HEK293 (cell line): Measurements from ENCODE around the gene GCFC2.

Source experiments
- CTCF ChIA-PET: fragments of 350-600 bp; formaldehyde crosslinking; extraction: SDS; loops from one replicate; lab custom pipeline; 2021; ENCODE audit warnings: antibody characterized with exemption; lab: Yijun Ruan, JAX
- POLR2A ChIA-PET: fragments of 300-600 bp; formaldehyde crosslinking; extraction: SDS; loops from one replicate; lab custom pipeline; 2020; ENCODE audit warnings: antibody characterized with exemption, inconsistent platforms; lab: Yijun Ruan, JAX
- H3K27ac ChIP-seq: fragments of 200-500 bp; sonication (Bioruptor generic); 2 replicates; pipeline ENCODE4 v1.5.1; 2014; ENCODE audit warnings: low read depth, low read length, control low read depth, inconsistent platforms; ENCODE audit errors: extremely low read depth
- H3K36me3 ChIP-seq, 2 experiments: fragments of 200-500 bp in 1 of 2; sonication (Bioruptor generic) in 1 of 2; 1 replicate in 1 of 2; 2 replicates in 1 of 2; pipeline ENCODE4 v1.5.1; 2014 to 2017; ENCODE audit warnings: inconsistent platforms in 2 of 2, low read length in 2 of 2; ENCODE audit not compliant: control insufficient read depth in 2 of 2, insufficient read depth in 1 of 2
- H3K4me1 ChIP-seq: fragments of 200-500 bp; sonication (Bioruptor generic); 2 replicates; pipeline ENCODE4 v1.5.1; 2014; ENCODE audit warnings: mild to moderate bottlenecking, low read length, inconsistent platforms; ENCODE audit not compliant: control insufficient read depth, insufficient read depth
- H3K4me3 ChIP-seq: 2 replicates; pipeline ENCODE4 v1.5.1; 2011; ENCODE audit warnings: low read depth, mild to moderate bottlenecking, control low read depth, low read length, moderate library complexity
- H3K9me3 ChIP-seq: fragments of 200-500 bp; sonication (Bioruptor generic); 2 replicates; pipeline ENCODE4 v1.5.1; 2014; ENCODE audit warnings: low read depth, low read length, inconsistent platforms; ENCODE audit not compliant: control insufficient read depth, insufficient read depth
- BCL11B ChIP-seq: fragments of 450-650 bp; formaldehyde crosslinking; IDR thresholded peaks from 2 replicates; pipeline ENCODE4 v1.5.1; 2016; ENCODE audit warnings: low read depth, missing biosample characterization, missing genetic modification characterization
- EGR2 ChIP-seq: fragments of 450-650 bp; formaldehyde crosslinking; IDR thresholded peaks from 2 replicates; pipeline ENCODE4 v1.5.1; 2016; ENCODE audit warnings: low read depth, missing biosample characterization, missing genetic modification characterization
- GLI4 ChIP-seq: fragments of 450-650 bp; formaldehyde crosslinking; IDR thresholded peaks from 2 replicates; pipeline ENCODE4 v1.5.1; 2016; ENCODE audit warnings: missing biosample characterization, missing genetic modification characterization
- PRDM1 ChIP-seq: fragments of 450-650 bp; formaldehyde crosslinking; IDR thresholded peaks from 2 replicates; pipeline ENCODE4; 2016; ENCODE audit warnings: missing biosample characterization, missing genetic modification characterization
- TCF7L2 ChIP-seq: IDR thresholded peaks from 2 replicates; pipeline ENCODE4 v1.6.1; 2011; ENCODE audit warnings: low read depth, mild to moderate bottlenecking, inconsistent platforms, low read length, moderate library complexity, borderline replicate concordance
- ZBTB1 ChIP-seq: fragments of 450-650 bp; formaldehyde crosslinking; IDR thresholded peaks from 2 replicates; pipeline ENCODE4 v1.5.1; 2016; ENCODE audit warnings: missing biosample characterization, missing genetic modification characterization
- ZBTB17 ChIP-seq: fragments of 450-650 bp; formaldehyde crosslinking; IDR thresholded peaks from 2 replicates; pipeline ENCODE4 v1.5.1; 2016; ENCODE audit warnings: missing biosample characterization, missing genetic modification characterization
- ZNF10 ChIP-seq: fragments of 450-650 bp; formaldehyde crosslinking; IDR thresholded peaks from 2 replicates; pipeline ENCODE4 v1.5.1; 2017; ENCODE audit warnings: missing biosample characterization, missing genetic modification characterization
- ZNF146 ChIP-seq: fragments of 450-650 bp; formaldehyde crosslinking; IDR thresholded peaks from 2 replicates; pipeline ENCODE4 v1.5.1; 2016; ENCODE audit warnings: missing biosample characterization, missing genetic modification characterization
- ZNF169 ChIP-seq: fragments of 450-650 bp; formaldehyde crosslinking; IDR thresholded peaks from 2 replicates; pipeline ENCODE4 v1.5.1; 2016; ENCODE audit warnings: missing biosample characterization, missing genetic modification characterization
- ZNF2 ChIP-seq: fragments of 450-650 bp; formaldehyde crosslinking; IDR thresholded peaks from 2 replicates; pipeline ENCODE4 v1.5.1; 2016; ENCODE audit warnings: missing biosample characterization, missing genetic modification characterization
- ZNF266 ChIP-seq: fragments of 450-650 bp; formaldehyde crosslinking; IDR thresholded peaks from 2 replicates; pipeline ENCODE4 v1.5.1; 2016; ENCODE audit warnings: missing biosample characterization, missing genetic modification characterization, low read depth
- ZNF302 ChIP-seq: fragments of 450-650 bp; formaldehyde crosslinking; IDR thresholded peaks from 2 replicates; pipeline ENCODE4 v1.5.1; 2016; ENCODE audit warnings: missing biosample characterization, missing genetic modification characterization, low read depth
- ZNF426 ChIP-seq: fragments of 450-650 bp; formaldehyde crosslinking; IDR thresholded peaks from 2 replicates; pipeline ENCODE4 v1.5.1; 2017; ENCODE audit warnings: missing biosample characterization, missing genetic modification characterization, mild to moderate bottlenecking, inconsistent platforms, moderate library complexity
- ZNF473 ChIP-seq: fragments of 450-650 bp; formaldehyde crosslinking; IDR thresholded peaks from 2 replicates; pipeline ENCODE4 v1.5.1; 2017; ENCODE audit warnings: missing biosample characterization, missing genetic modification characterization
- ZNF48 ChIP-seq: fragments of 450-650 bp; formaldehyde crosslinking; IDR thresholded peaks from 2 replicates; pipeline ENCODE4 v1.5.1; 2016; ENCODE audit warnings: missing biosample characterization, missing genetic modification characterization
- ZNF521 ChIP-seq: fragments of 450-650 bp; formaldehyde crosslinking; IDR thresholded peaks from 2 replicates; pipeline ENCODE4 v1.5.1; 2017; ENCODE audit warnings: missing biosample characterization, mild to moderate bottlenecking, missing genetic modification characterization
- ZNF548 ChIP-seq: fragments of 450-650 bp; formaldehyde crosslinking; IDR thresholded peaks from 2 replicates; pipeline ENCODE4 v1.5.1; 2016; ENCODE audit warnings: missing biosample characterization, missing genetic modification characterization
- ZNF561 ChIP-seq: fragments of 450-650 bp; IDR thresholded peaks from 2 replicates; pipeline ENCODE4 v1.5.1; 2018; ENCODE audit warnings: missing biosample characterization, missing genetic modification characterization, borderline replicate concordance
- ZNF623 ChIP-seq: fragments of 450-650 bp; formaldehyde crosslinking; IDR thresholded peaks from 2 replicates; pipeline ENCODE4 v1.5.1; 2016; ENCODE audit warnings: missing biosample characterization, missing genetic modification characterization
- ZNF626 ChIP-seq: fragments of 450-650 bp; sonication (Bioruptor Pico); formaldehyde crosslinking; IDR thresholded peaks from 2 replicates; pipeline ENCODE4 v1.5.1; 2018; ENCODE audit warnings: missing biosample characterization, missing genetic modification characterization, inconsistent platforms
- ZNF792 ChIP-seq: fragments of 450-650 bp; formaldehyde crosslinking; IDR thresholded peaks from 2 replicates; pipeline ENCODE4 v1.5.1; 2016; ENCODE audit warnings: missing biosample characterization, missing genetic modification characterization
- ZNF837 ChIP-seq: fragments of 450-650 bp; formaldehyde crosslinking; IDR thresholded peaks from 2 replicates; pipeline ENCODE4 v1.5.1; 2016; ENCODE audit warnings: missing biosample characterization, missing genetic modification characterization
- TF ChIP-seq, protein P1 (sequence below): fragments of 450-650 bp; formaldehyde crosslinking; IDR thresholded peaks from 2 replicates; pipeline ENCODE4 v1.5.1; 2016; ENCODE audit warnings: missing biosample characterization, missing genetic modification characterization
- TF ChIP-seq, protein P2 (sequence below): sonication (generic); formaldehyde crosslinking; IDR thresholded peaks from 2 replicates; pipeline ENCODE4 v1.8.1; 2022; ENCODE audit warnings: mild to moderate bottlenecking, moderate library complexity, missing genetic modification reagents
- TF ChIP-seq, protein P3 (sequence below): fragments of 450-650 bp; formaldehyde crosslinking; IDR thresholded peaks from 2 replicates; pipeline ENCODE4 v1.5.1; 2016; ENCODE audit warnings: missing biosample characterization, missing genetic modification characterization
- TF ChIP-seq, protein P4 (sequence below): fragments of 450-650 bp; IDR thresholded peaks from 2 replicates; pipeline ENCODE4 v1.5.1; 2018; ENCODE audit warnings: missing biosample characterization, missing genetic modification characterization

Gene GCFC2

DNA sequence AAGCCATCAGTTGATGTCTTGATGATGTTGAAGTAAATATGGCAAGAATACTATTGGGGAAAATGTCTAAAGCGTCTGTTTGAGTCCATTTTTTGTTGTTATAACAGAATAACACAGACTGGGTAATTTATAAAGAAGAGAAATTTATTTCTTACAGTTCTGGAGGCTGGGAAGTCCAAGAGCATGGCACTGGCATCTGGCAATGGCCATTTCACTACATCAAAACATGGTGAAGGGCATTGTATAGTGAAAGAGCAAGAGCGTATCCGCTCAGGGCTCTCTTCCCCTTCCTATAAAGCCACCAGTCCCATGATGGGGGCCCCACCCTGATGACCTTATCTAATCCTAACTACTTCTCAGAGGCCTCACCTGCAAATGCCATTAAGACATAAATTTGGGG lies 93.8 kb downstream of the GCFC2 start (continued):
- no peak for TF ChIP-seq ZNF426
- TF ChIP-seq ZNF561 (tag by site-specific recombination) = no peak
- TF ChIP-seq, protein P1, sequence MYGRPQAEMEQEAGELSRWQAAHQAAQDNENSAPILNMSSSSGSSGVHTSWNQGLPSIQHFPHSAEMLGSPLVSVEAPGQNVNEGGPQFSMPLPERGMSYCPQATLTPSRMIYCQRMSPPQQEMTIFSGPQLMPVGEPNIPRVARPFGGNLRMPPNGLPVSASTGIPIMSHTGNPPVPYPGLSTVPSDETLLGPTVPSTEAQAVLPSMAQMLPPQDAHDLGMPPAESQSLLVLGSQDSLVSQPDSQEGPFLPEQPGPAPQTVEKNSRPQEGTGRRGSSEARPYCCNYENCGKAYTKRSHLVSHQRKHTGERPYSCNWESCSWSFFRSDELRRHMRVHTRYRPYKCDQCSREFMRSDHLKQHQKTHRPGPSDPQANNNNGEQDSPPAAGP (tag by site-specific recombination) = no peak
- TF ChIP-seq ZNF548 = no peak
- TF ChIP-seq PRDM1 (tag by site-specific recombination) = no peak
- TF ChIP-seq TCF7L2 = no peak

DNA sequence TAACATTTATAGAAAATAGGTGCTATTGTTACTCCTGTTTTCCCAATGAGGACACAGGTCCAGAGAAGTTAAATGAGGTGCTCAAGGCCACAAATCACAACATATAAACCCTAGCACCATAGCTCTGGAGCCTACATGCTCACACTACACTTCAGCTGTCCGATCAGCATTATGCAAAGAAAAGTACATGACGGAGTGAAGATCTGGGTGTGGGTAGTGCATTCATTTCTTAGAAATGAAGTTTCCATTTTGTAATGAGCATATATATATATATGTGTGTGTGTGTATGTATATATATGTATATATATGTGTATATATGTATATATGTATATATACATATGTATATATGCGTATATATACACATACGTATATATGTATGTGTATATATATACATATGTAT lies 94.3 kb downstream of the GCFC2 start:
- H3K27ac ChIP-seq = no peak overlapping the region
- H3K9me3 ChIP-seq = no peaks in the 10 kb centered on the region
- ChIA-PET CTCF (interaction anchor here (0.9 to 1.7 kb wide), 4 partner anchors 12 to 153 kb away, joined by 4 to 10 read pairs (median 6); no protein-coding TSS in a partner anchor), POLR2A (no interaction called here)
- no peak overlapping the region for H3K4me3 ChIP-seq
- no peaks in the 10 kb centered on the region for H3K36me3 ChIP-seq
- no peaks in the 10 kb centered on the region for H3K4me1 ChIP-seq
- no peak for TF ChIP-seq ZNF521

DNA sequence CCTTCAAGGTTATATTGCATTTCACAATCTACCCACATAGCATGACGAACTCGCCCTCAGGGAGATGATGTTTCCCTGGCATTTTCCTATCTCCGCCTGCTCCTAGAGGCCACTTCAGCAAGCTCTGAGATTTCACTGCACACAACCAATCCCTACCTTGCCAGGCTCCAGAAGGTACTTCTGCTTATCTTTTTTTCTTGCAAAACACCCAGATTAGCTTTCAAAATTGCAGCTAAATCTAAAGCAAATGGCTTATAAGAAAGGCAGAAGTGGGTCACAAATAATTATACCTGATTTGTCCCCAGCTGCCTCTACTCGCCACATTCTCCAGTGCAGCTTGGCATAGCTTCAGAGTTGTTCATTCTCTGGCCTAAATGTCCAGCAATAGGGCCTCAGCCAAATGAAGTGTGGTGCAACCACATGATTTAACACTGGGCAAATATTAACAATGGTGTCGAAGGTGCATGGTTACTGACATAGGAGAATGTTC lies 96.5 kb downstream of the GCFC2 start:
- CTCF ChIA-PET = interaction anchor here (1.2 to 2.9 kb wide), 3 partner anchors 8 to 148 kb away, joined by 3 to 16 read pairs (median 5); no protein-coding TSS in a partner anchor
- TF ChIP-seq GLI4 (tag by site-specific recombination) (no peak), ZNF48 (no peak), ZNF266 (tag by site-specific recombination) (no peak), ZBTB17 (tag by site-specific recombination) (no peak), ZNF473 (no peak), ZNF792 (no peak), ZNF146 (tag by site-specific recombination) (no peak), ZNF2 (tag by site-specific recombination) (no peak), ZNF169 (no peak), ZNF837 (no peak), ZBTB1 (tag by site-specific recombination) (no peak), ZNF623 (tag by site-specific recombination) (no peak), ZNF626 (no peak), ZNF302 (tag by site-specific recombination) (no peak), ZNF10 (no peak), BCL11B (tag by site-specific recombination) (no peak), EGR2 (tag by site-specific recombination) (no peak)
- TF ChIP-seq, protein P2, sequence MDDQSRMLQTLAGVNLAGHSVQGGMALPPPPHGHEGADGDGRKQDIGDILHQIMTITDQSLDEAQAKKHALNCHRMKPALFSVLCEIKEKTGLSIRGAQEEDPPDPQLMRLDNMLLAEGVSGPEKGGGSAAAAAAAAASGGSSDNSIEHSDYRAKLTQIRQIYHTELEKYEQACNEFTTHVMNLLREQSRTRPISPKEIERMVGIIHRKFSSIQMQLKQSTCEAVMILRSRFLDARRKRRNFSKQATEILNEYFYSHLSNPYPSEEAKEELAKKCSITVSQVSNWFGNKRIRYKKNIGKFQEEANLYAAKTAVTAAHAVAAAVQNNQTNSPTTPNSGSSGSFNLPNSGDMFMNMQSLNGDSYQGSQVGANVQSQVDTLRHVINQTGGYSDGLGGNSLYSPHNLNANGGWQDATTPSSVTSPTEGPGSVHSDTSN (CRISPR knock-in tag) = no peak
- TF ChIP-seq, protein P3, sequence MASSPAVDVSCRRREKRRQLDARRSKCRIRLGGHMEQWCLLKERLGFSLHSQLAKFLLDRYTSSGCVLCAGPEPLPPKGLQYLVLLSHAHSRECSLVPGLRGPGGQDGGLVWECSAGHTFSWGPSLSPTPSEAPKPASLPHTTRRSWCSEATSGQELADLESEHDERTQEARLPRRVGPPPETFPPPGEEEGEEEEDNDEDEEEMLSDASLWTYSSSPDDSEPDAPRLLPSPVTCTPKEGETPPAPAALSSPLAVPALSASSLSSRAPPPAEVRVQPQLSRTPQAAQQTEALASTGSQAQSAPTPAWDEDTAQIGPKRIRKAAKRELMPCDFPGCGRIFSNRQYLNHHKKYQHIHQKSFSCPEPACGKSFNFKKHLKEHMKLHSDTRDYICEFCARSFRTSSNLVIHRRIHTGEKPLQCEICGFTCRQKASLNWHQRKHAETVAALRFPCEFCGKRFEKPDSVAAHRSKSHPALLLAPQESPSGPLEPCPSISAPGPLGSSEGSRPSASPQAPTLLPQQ (tag by site-specific recombination) = no peak
- TF ChIP-seq, protein P4, sequence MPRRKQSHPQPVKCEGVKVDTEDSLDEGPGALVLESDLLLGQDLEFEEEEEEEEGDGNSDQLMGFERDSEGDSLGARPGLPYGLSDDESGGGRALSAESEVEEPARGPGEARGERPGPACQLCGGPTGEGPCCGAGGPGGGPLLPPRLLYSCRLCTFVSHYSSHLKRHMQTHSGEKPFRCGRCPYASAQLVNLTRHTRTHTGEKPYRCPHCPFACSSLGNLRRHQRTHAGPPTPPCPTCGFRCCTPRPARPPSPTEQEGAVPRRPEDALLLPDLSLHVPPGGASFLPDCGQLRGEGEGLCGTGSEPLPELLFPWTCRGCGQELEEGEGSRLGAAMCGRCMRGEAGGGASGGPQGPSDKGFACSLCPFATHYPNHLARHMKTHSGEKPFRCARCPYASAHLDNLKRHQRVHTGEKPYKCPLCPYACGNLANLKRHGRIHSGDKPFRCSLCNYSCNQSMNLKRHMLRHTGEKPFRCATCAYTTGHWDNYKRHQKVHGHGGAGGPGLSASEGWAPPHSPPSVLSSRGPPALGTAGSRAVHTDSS (tag by site-specific recombination) = no peak
- TF ChIP-seq, all 188 proteins: peak for 0
- POLR2A ChIA-PET = no interaction called here
- H3K36me3 ChIP-seq = no peaks in the 10 kb centered on the region
- H3K4me3 ChIP-seq = no peak overlapping the region
- H3K27ac ChIP-seq = no peak overlapping the region
- no peaks in the 10 kb centered on the region for H3K4me1 ChIP-seq
- no peaks in the 10 kb centered on the region for H3K9me3 ChIP-seq
